Purkinje cell (primary cell): Measurements from ENCODE around the gene KCTD10. TPM values are rescaled to one million over a fixed set of nuclear protein-coding genes. Genes with fewer than 3 reads are reported as not detected.

Experiments
- polyA plus RNA-seq: library from polyadenylated mRNA; unstranded; fragments of >200 nt; fragmentation: Nextera tagmentation; gene quantifications from 2 replicates; pipeline ENCODE4 v1.2.1, GENCODE V29; 2014

KCTD10 gene
- 8.3 and 8.8 TPM in 2 replicates for polyA plus RNA-seq

DNA sequence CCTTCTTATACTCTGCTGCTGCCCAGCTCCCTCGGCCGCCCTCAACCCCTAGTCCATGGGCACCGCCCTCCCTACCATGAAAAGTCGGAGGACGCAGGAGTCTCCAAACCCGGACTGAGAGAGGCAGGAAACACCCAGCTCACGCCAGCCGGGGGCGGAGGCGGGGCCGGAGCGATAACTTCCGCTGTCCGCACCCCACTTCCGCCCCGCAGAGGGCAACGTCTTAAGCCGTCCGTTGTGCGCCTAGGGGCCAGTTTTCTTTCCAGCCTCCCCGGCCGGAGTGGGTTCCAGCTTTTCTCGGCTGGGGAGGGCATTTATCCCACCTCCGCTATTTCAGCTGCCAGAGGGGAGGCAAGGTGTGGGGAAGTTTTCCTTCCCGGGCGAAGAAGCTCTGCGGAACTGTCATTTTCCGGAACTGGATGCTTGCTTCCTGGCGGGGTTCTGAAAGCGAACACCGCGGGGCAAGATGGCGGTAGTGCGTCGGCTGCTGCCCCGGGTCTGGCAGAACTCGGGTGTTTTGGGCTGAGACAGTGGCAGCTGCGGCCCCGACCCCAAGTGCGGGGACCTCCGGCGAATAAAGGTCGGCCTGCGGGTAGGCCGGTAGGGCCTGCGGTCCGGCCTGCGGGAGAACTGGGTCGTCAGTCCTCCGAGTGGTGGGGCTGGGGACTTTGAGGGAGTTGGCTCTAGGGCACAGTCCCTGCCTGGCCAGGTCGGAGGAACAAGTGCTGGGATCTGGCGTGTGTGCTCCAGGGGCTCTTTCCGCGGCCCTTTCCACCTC, at the start of gene KCTD10, which contains the start of gene UBE3B:
Gene KCTD10, minus strand, starts transcription at position 116 of the 778 bp plus-strand sequence. Its CDS starts 38 bp downstream, at position 78.
Gene UBE3B, plus strand, starts transcription at position 450 of the 778 bp plus-strand sequence. CDS start 5,918 bp downstream, outside the sequence.

Other genes with a start within 250 kb of the KCTD10 start
- gene FOXN4, start 168.0 kb downstream of the KCTD10 start, polyA plus RNA-seq, result 0.40 TPM in 1 of 2 replicates, not detected in the other
- gene MYO1H, start 129.4 kb downstream of the KCTD10 start, polyA plus RNA-seq, result not detected in 2 replicates
- 9.9 and 16.1 TPM in 2 replicates for gene UBE3B, start 334 bp upstream of the KCTD10 start, polyA plus RNA-seq
- gene MMAB, start 96.2 kb upstream of the KCTD10 start, polyA plus RNA-seq, result 11.9 and 17.4 TPM in 2 replicates
- 1.4 and 2.7 TPM in 2 replicates for gene MVK, start 96.5 kb upstream of the KCTD10 start, polyA plus RNA-seq
- gene FAM222A, start 236.5 kb upstream of the KCTD10 start, polyA plus RNA-seq, result 45.3 and 72.9 TPM in 2 replicates